ENCODE data around the gene LGALS1. TPM values are rescaled to one million over a fixed set of nuclear protein-coding genes. Genes with fewer than 3 reads are reported as not detected.
A peak's percentile ranks its signal among the peaks of the same experiment; 100 is the strongest.

LGALS1 gene
- total RNA-seq, 1 experiment from 2014 or later: 671 TPM

DNA sequence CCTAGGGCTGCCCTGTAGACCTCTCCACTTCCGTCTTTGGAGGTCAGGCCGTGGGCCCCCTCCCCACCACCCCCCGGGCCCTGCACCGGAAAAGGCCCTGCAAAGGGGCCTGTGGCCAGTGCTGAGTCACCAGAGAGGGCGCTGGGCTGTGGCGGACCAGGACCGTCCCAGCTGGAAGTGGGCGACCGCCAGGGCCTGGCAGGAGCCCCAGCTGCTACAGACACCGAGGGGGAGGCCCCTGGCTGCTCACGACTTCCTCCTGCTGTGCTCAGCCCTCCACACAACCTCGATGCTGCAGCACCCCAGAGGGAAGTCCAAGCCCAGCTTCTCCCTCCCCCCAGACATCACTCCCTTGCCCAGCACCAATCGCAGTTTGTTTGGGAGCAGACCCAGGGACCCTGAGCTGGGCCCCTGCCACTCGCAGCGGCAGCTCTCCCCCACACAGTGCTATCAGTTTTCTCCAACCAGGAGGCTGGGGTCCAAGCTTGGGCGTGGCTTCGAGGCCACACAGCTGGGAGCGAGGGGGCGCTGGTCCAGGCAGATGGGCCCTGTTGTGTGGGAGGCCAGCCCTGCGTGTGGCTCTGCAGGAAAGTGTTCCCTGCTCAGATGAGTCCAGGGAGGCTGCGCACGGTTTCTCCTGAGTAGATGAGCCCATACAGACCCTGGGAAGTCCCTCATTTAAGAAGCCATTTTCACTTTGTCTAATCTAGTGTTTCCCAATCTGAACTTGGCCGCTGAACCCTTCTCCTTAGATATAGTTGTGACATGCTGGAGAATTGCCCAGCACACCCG is 41.6 kb upstream of the LGALS1 start:
- Histone ChIP-seq H3K27ac (peak overlapping the region; percentile 67), H3K4me3 (peak overlapping the region; percentile 26)

DNA sequence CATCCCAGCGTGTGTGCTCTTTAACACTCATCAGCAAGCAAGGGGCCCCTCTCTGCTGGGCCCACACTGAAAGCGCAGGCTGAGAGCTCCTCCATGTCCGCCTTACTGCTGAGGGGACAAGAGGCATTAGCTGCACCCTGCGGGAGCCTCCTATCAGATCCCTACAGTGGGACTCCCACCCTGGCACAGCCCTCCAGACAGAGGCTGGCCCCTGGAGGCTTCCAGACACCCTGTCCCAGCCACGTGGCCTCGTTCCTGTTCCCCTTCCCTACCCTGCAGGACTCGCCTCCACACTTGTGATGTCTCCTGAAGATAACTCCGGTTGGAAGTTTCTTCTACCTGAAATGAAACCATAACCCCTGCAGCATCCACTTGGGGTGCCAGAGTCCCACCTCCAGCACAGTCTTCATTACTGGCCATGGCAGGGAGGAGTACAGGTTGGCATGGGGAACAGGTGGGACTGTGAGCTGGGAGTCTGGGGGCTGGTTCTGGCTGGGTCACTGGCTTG is 41.0 kb upstream of the LGALS1 start:
- Histone ChIP-seq H3K27me3 (no peaks in the 10 kb centered on the region), H3K9me3 (replicated peaks) (no peaks in the 10 kb centered on the region), H3K4me1 (peaks cover 50% of the 10 kb centered on the region), H3K4me3 (peak overlapping the region; percentile 26), H3K36me3 (no peaks in the 10 kb centered on the region), H3K27ac (peak overlapping the region; percentile 67)
- peak in 1 of 2 experiments; percentile 21 for DNase-seq

More for the DNA sequence above, 41.6 kb upstream of the LGALS1 start:
- H3K9me3 ChIP-seq (replicated peaks): no peaks in the 10 kb centered on the region
- no peaks in the 10 kb centered on the region for H3K27me3 ChIP-seq
- H3K36me3 ChIP-seq: no peaks in the 10 kb centered on the region
- peaks cover 47% of the 10 kb centered on the region for H3K4me1 ChIP-seq
- peak; percentile 93 to 94 for DNase-seq

DNA sequence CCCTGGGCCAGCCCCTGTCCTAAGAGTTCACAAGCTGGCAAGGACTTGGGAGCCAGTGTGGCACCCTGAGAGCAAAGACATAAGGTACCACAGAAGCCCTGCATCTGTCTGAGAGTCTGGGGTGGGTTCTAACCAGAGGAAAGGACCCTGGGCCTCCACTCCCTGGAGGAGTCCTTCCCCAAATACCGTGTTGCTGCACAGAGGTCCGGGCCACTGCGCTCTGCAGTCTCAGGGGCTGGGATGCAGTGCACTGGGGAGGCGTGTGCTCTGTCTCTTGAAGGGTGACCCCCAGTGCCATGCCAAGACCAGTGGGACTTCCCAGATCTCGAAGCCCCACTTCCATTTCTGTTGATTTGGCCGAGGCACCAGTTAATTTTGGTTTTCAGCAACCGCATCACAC is 40.3 kb upstream of the LGALS1 start:
- Histone ChIP-seq H3K27me3 (no peaks in the 10 kb centered on the region), H3K36me3 (no peaks in the 10 kb centered on the region), H3K9me3 (replicated peaks) (no peaks in the 10 kb centered on the region), H3K4me3 (no peak overlapping the region), H3K27ac (peak overlapping the region; percentile 67; the same call in 1 of the 2 replicates), H3K4me1 (peaks cover 50% of the 10 kb centered on the region)
- DNase-seq: no peak

DNA sequence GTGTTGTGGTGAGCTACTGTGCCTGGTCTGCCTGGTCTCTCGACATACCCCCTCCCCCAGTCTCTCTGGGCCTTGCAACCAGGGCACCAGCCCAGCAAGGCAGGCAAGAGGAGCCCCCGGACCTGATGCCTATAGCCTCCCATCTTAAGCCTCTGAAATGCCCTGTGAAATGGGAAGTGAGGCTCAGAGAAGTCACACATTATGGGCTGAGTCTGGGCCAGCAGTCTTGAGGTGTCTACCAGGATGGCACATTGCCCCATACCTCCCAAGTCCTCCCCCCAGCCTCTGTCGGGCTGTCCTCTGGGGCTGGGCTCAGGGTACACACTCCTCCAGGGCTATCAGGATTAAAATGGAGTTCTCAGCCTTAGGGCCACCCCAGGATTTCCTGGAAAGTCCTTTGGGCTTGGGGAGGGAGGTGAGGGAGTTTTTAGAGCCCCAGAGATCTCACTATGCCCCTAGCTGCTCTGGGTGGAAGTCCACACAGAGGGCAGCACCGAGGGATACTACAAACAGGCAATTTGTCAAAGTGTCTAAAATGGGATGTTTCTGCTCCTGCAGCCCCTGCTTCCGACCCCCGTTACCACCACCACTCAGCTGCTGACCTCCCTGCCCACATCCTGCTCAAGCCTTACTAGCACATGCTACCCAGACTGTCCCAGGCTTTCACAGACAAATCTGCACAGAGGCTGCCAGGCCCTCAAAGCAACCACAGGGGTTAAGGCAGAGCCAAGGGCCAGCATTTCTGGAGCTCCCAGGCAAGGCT is 39.1 kb upstream of the LGALS1 start:
- peak overlapping the region; percentile 41 for H3K27ac ChIP-seq
- no peaks in the 10 kb centered on the region for H3K36me3 ChIP-seq
- H3K27me3 ChIP-seq: no peaks in the 10 kb centered on the region
- peak; percentile 78 to 81 for DNase-seq
- H3K4me1 ChIP-seq: peaks cover 56% of the 10 kb centered on the region
- no peaks in the 10 kb centered on the region for H3K9me3 ChIP-seq (replicated peaks)
- no peak overlapping the region for H3K4me3 ChIP-seq

DNA sequence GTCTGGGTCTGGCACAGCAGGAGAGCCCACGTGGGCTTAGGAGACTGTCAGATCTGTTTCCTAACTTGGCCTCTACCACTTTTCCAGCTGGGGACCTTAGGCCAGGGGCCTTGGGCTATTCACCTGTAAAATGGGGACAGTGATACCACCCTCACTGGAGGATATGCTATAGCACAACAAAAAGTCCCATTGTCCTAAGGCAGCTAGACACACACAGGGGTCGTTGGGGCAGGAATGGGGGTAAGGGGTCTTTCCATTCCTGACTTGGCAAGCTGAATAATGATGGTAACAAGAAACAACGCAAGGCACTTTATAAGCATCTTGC is 38.5 kb upstream of the LGALS1 start:
- no peak overlapping the region for H3K4me3 ChIP-seq
- peak overlapping the region; percentile 3; the same call in 1 of the 2 replicates for H3K27ac ChIP-seq
- no peaks in the 10 kb centered on the region for H3K36me3 ChIP-seq
- peaks cover 56% of the 10 kb centered on the region for H3K4me1 ChIP-seq
- no peak for DNase-seq
- H3K27me3 ChIP-seq: no peaks in the 10 kb centered on the region
- H3K9me3 ChIP-seq (replicated peaks): no peaks in the 10 kb centered on the region

DNA sequence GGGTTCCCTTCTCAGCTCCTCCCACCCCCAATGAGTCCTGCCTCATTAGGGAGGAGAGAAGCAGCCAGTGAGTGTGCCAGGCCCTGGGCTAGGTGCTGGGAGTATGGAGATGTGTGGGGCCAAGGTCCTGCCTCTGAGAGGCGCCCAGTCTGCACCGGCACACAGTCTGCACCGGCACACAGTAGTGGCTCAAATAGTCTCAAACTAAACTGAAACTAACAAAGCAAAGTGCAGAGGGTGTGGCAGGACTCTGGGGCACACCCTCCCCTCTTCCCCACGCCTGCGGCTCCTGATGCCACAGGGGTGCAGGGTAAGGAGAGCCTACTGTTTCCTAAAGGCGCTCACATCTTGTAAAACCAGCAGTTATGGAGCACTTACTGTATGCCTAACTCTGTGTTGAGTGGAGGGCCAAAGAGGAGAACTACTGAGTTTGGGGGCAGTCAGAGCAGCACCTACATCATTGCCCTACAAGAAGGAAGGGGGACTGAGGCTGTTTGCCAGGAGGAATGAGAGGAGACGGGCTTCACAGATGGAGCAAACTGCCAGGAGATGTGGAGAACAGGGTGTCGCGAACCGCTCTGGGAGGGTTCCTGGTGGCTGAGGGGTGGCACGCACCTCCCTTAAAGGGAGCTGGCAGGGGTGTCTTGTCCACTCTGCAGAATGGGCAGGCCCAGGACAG is 36.9 kb upstream of the LGALS1 start:
- H3K4me3 ChIP-seq: no peak overlapping the region
- no peak overlapping the region for H3K27ac ChIP-seq
- no peaks in the 10 kb centered on the region for H3K27me3 ChIP-seq
- no peaks in the 10 kb centered on the region for H3K36me3 ChIP-seq
- H3K4me1 ChIP-seq: peaks cover 45% of the 10 kb centered on the region
- DNase-seq: no peak
- no peaks in the 10 kb centered on the region for H3K9me3 ChIP-seq (replicated peaks)

DNA sequence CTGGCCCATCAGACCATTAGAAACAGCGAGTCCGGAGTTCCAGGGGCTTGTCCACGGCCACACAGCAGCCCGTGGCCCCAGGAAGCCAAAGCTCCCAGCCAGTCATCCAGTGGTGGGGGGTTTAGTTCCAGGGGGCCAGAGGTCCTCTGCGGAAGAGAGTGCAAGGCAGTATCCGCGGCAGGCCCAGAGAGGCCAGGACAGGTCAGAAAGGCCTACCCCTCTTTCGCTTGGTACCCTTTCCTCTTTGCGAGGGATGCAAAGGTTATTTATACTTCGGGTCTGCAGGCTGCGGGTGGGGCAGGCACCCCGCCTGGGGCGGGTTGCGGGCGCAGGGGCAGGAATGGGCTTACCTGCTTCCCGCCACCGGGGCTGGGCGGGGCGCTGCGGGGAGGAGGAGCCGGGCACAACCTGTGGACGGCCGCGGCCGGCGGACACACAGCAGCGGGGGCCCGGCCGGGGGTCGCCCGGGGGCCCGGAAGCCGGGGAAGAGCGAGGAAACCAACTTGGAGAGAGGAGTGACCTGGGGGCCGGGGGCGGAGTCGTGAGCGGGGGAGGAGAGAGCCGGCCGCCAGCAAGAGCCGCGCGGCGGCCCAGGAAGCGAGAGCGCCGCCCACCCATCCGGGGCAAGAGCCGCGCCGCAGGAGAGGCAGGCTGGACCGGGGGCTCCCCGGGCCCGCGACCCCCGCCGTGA is 36.2 kb upstream of the LGALS1 start, which contains the start of gene SH3BP1:
Gene SH3BP1, plus strand, starts transcription at position 600 of the 691 bp plus-strand sequence. CDS start 119 bp downstream, outside the sequence.
- peak; percentile 53 to 64 for DNase-seq
- H3K36me3 ChIP-seq: no peaks in the 10 kb centered on the region
- H3K9me3 ChIP-seq (replicated peaks): no peaks in the 10 kb centered on the region
- no peaks in the 10 kb centered on the region for H3K27me3 ChIP-seq
- H3K4me3 ChIP-seq: peak within 1 kb of the TSS; percentile 65
- peaks cover 44% of the 10 kb centered on the region for H3K4me1 ChIP-seq
- H3K27ac ChIP-seq: no peak within 1 kb of the TSS

DNA sequence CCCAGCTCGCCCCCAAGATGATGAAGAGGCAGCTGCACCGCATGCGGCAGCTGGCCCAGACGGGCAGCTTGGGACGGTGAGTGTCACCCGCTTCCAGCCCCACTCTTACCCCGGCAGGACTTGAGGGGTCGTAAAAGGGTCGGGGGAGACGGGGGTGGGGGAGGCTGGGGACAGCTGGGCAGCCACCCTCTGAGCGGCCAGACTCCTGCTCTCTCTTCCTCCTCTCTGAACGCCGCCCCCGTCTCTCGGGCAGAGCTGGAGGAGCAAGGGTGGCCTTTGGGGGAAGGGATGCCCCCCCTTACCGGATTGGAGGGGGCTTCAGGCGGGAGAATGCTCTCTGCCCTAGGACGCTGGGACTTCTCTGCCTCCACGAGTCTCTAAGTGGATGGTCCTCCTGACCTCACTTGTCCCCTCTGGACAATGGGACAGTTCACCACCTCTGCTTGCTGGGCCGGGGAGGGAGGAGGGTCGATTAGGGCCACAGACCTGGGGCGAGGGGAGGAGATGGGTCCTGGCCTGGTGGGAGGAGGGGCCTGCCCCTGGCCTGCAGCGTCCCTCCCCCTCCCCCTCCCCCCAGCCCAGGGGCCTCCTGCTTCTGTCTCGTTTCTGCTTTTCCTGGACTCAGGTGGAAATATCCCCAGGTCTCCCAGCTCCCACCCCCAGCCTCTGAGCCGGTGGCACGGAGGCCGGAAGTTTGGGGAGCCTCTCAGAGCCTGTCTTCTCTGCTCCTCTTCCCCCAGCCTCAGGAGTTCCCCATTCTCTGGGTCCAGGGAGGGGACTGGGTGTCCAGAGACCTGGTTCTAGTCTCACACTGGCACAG is 35.5 kb upstream of the LGALS1 start:
- Histone ChIP-seq H3K36me3 (no peaks in the 10 kb centered on the region), H3K4me1 (peaks cover 36% of the 10 kb centered on the region), H3K4me3 (peak overlapping the region; percentile 65), H3K27me3 (no peaks in the 10 kb centered on the region), H3K9me3 (replicated peaks) (no peaks in the 10 kb centered on the region), H3K27ac (no peak overlapping the region)
- no peak for DNase-seq

DNA sequence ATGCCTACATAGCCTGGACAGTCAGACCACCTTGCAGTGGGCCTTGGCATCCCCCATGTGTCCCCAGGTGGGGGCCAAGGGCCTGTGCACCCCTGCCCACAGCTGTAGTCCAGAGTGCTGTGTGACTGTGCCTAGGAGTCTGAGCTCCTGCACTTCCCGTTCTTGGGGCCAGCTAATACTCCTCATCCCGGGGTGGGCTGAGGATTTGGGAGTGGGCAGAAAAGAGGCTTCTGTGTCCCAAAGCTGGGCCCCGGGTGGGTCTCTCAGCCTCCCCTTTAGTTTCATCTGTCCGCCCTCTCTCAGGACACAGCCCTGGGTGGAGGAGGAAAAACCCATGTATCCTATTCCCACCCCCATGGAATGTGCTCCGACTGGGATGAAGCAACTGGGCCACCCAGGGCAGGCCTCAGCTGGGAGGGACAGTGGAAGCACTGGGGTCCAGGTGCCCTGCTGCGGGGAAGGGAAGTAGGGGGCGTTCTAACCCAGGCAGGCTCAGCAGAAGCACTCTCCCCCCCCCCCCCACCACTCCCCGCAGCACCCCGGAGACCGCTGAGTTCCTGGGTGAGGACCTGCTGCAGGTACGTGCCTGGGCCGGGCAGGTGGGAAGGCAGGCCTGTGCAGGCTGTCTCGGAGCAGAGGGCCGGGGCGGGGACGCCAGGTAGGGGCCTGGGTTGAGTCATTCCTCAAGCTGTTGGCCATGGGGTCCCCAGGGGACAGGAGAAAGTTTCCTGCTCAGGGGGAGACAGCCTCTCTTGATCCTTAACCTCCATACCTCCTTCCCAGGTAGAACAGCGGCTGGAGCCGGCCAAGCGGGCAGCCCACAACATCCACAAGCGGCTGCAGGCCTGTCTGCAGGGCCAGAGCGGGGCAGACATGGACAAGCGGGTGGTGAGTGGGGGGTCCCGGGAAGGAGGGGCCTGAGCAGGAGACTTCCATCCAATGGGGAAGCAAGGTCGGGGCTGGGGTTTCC is 34.6 kb upstream of the LGALS1 start:
- H3K4me3 ChIP-seq: peak overlapping the region; percentile 65
- H3K9me3 ChIP-seq (replicated peaks): no peaks in the 10 kb centered on the region
- no peaks in the 10 kb centered on the region for H3K36me3 ChIP-seq
- DNase-seq: no peak
- H3K27ac ChIP-seq: no peak overlapping the region
- H3K4me1 ChIP-seq: peaks cover 29% of the 10 kb centered on the region
- H3K27me3 ChIP-seq: no peaks in the 10 kb centered on the region

DNA sequence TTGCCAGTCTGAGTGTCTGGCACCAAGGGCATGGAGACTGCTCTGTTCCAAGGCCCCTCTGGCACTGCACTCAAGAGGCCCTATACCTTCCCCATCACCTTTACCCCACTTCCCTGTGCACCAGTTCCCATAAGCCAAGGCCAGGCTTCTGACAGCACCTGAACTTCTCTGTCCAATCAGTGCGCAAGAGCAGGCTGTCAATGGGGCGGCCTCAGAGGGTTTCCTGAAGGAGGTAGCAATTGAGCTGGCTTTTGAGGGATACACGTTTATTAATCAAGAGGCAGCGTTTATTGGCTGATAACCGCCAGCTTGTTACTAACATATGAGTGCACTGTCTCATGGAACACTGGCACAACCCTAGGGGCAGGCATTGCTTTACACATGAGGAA is 33.9 kb upstream of the LGALS1 start:
- Histone ChIP-seq H3K27ac (no peak overlapping the region), H3K36me3 (no peaks in the 10 kb centered on the region), H3K4me3 (no peak overlapping the region), H3K27me3 (no peaks in the 10 kb centered on the region), H3K9me3 (replicated peaks) (no peaks in the 10 kb centered on the region), H3K4me1 (peaks cover 23% of the 10 kb centered on the region)
- no peak for DNase-seq

DNA sequence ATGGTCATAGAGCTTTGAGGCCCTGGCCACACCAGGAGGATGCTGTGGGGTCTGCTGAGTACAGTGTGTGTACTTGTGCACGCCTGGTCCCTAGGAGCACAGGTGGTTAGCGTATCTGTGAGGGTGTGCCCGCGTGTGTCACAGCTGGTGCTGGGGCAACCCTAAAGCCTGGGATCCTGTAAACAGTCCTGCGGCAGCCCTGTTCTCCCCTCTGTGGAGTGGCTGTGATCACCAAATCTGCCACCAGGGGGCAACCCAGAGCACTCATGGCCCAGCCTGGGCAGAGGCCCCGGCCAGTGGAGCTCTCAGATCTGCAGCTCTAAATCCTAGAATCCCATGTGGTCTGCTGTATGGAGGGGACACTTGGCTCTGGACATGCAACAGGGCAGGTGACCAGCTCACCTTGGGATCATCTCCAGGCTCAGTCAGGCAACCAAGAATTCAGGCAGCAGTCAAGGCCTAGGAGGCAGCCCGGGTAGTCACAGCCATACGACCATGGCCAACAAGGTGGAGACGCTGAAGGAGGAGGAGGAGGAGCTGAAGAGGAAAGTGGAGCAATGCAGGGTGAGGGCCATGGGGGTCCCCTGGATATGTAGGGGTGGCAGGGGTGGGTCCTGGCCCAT is 32.1 kb upstream of the LGALS1 start:
- DNase-seq: peak; percentile 72 to 88

DNA sequence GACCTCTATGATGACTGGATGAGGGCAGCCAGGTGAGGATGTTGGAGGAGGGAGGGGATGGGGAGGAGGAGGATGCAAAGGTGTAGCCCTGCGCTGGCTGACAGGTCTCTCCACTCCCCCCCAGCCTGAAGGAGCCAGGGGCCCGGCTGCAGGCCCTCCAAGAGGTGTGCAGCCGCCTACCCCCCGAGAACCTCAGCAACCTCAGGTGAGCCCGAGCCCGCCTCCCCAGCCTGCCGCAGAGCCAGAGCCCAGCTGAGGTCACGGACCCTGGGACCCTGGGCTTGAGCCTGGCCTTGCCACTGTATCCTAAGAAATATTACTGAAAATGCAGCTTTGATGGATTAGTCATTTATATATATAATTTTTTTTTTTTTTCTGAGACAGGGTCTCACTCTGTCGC is 28.1 kb upstream of the LGALS1 start:
- no peaks in the 10 kb centered on the region for H3K27me3 ChIP-seq
- H3K9me3 ChIP-seq (replicated peaks): no peaks in the 10 kb centered on the region
- 0 out of 2 replicates have a peak, but pooled peaks cover 7% of the 10 kb centered on the region for H3K4me1 ChIP-seq
- no peaks in the 10 kb centered on the region; the same call in 1 of the 2 replicates for H3K36me3 ChIP-seq
- no peak for DNase-seq
- H3K27ac ChIP-seq: no peak overlapping the region; the same call in 1 of the 2 replicates
- H3K4me3 ChIP-seq: no peak overlapping the region

More for the DNA sequence above, 32.1 kb upstream of the LGALS1 start:
- Histone ChIP-seq H3K4me1 (peaks cover 20% of the 10 kb centered on the region), H3K4me3 (no peak overlapping the region), H3K27ac (no peak overlapping the region), H3K27me3 (no peaks in the 10 kb centered on the region), H3K9me3 (replicated peaks) (no peaks in the 10 kb centered on the region), H3K36me3 (no peaks in the 10 kb centered on the region)
